Calu3 (cell line): ENCODE results near the gene MYO7A. TPM values are rescaled to one million over a fixed set of nuclear protein-coding genes. Genes with fewer than 3 reads are reported as not detected.

Source experiments
- BruUV-seq: library from RNA; stranded (reverse); fragments of 400-500 nt; replicated peaks from 2 replicates; lab custom pipeline; 2021; lab: Mats Ljungman, UMichigan
- CTCF ChIA-PET: fragments of 300-600 bp; sonication (Branson Sonifier 250); formaldehyde crosslinking; loops from one replicate; lab custom pipeline; 2022; ENCODE audit warnings: antibody characterized with exemption; lab: Charles Lee
- DNase-seq: peaks from one replicate; pipeline ENCODE4 v3.0.0; 2022
- H3K27ac Mint-ChIP-seq: one replicate; pipeline ENCODE4 v1.8.0; 2022; ENCODE audit warnings: mixed read lengths; ENCODE audit not compliant: unreplicated experiment
- H3K27me3 Mint-ChIP-seq: one replicate; pipeline ENCODE4 v1.8.0; 2022; ENCODE audit warnings: mixed read lengths; ENCODE audit not compliant: unreplicated experiment
- H3K36me3 Mint-ChIP-seq: one replicate; pipeline ENCODE4 v1.8.0; 2022; ENCODE audit warnings: mild to moderate bottlenecking, moderate library complexity, mixed read lengths; ENCODE audit not compliant: insufficient read depth, unreplicated experiment
- H3K4me1 Mint-ChIP-seq: one replicate; pipeline ENCODE4 v1.8.0; 2022; ENCODE audit warnings: mild to moderate bottlenecking, low read depth, mixed read lengths; ENCODE audit not compliant: unreplicated experiment
- H3K4me3 Mint-ChIP-seq: one replicate; pipeline ENCODE4 v1.8.0; 2022; ENCODE audit warnings: mild to moderate bottlenecking, low read depth, moderate library complexity, mixed read lengths; ENCODE audit not compliant: unreplicated experiment
- H3K9me3 Mint-ChIP-seq: one replicate; pipeline ENCODE4 v1.8.0; 2022; ENCODE audit warnings: low read depth, mixed read lengths; ENCODE audit not compliant: unreplicated experiment
- CTCF ChIP-seq: fragments of 200-600 bp; IDR thresholded peaks from one replicate; pipeline ENCODE4 v1.8.0; 2022; ENCODE audit warnings: antibody characterized with exemption; ENCODE audit not compliant: unreplicated experiment
- intact Hi-C: fragments of 100-400 bp; cut with micrococcal nuclease; formaldehyde crosslinking; loops from one replicate; pipeline ENCODE4 v1.10.0; 2022; ENCODE audit not compliant: unreplicated experiment
- total RNA-seq: library from RNA; stranded (reverse); gene quantifications from 2 replicates; pipeline ENCODE4 v1.2.3, GENCODE V29; 2022

MYO7A gene
- total RNA-seq, 1 experiment from 2014 or later, result 3.7 TPM

GRCh38 chr11:77198440-77198849, 70.4 kb downstream of the MYO7A start:
- Mint-ChIP-seq H3K4me3 (no peak overlapping the region), H3K4me1 (no peaks in the 10 kb centered on the region), H3K9me3 (no peaks in the 10 kb centered on the region), H3K27ac (no peak overlapping the region), H3K36me3 (no peaks in the 10 kb centered on the region), H3K27me3 (no peaks in the 10 kb centered on the region)
- intact Hi-C loops, result loop anchor here (5.0 to 10.0 kb wide), 3 partner anchors 96 to 206 kb away; no protein-coding TSS in a partner anchor
- no peak for TF ChIP-seq CTCF
- peak; percentile 34 for DNase-seq
- no TSS peak for BruUV-seq
- CTCF ChIA-PET, result interaction anchor here (0.5 kb wide), 1 partner anchor 584 kb away, joined by 3 read pairs; no protein-coding TSS in a partner anchor

- no peak for TF ChIP-seq CTCF
- no TSS peak for BruUV-seq
- Mint-ChIP-seq H3K4me1 (no peaks in the 10 kb centered on the region), H3K27me3 (no peaks in the 10 kb centered on the region), H3K9me3 (no peaks in the 10 kb centered on the region), H3K27ac (no peak overlapping the region), H3K36me3 (no peaks in the 10 kb centered on the region), H3K4me3 (no peak overlapping the region)
- DNase-seq, result no peak
- CTCF ChIA-PET, result interaction anchor here (0.5 kb wide), 1 partner anchor 583 kb away, joined by 3 read pairs; no protein-coding TSS in a partner anchor
- intact Hi-C loops, result loop anchor here (5.0 to 10.0 kb wide), 3 partner anchors 96 to 206 kb away; no protein-coding TSS in a partner anchor
Observed at GRCh38 chr11:77199137-77199745, 71.2 kb downstream of the MYO7A start.

GRCh38 chr11:77200351-77201268, 72.6 kb downstream of the MYO7A start:
- Mint-ChIP-seq H3K4me1 (no peaks in the 10 kb centered on the region), H3K36me3 (no peaks in the 10 kb centered on the region), H3K4me3 (no peak overlapping the region), H3K27ac (no peak overlapping the region), H3K9me3 (no peaks in the 10 kb centered on the region), H3K27me3 (no peaks in the 10 kb centered on the region)
- CTCF ChIA-PET, result no interaction called here
- no peak for TF ChIP-seq CTCF
- intact Hi-C loops, result no loop called here
- no peak for DNase-seq
- no TSS peak for BruUV-seq

GRCh38 chr11:77201370-77201769, 73.3 kb downstream of the MYO7A start:
- BruUV-seq, result no TSS peak
- no peaks in the 10 kb centered on the region for H3K36me3 Mint-ChIP-seq
- DNase-seq, result no peak
- intact Hi-C loops, result no loop called here
- H3K27me3 Mint-ChIP-seq, result no peaks in the 10 kb centered on the region
- no peaks in the 10 kb centered on the region for H3K4me1 Mint-ChIP-seq
- H3K9me3 Mint-ChIP-seq, result no peaks in the 10 kb centered on the region
- no peak for TF ChIP-seq CTCF
- CTCF ChIA-PET, result no interaction called here
- no peak overlapping the region for H3K27ac Mint-ChIP-seq
- no peak overlapping the region for H3K4me3 Mint-ChIP-seq
